VCaP (cell line): ENCODE data around the gene CHMP2B.

Source experiments
- H3K27ac ChIP-seq: fragments of 450-650 bp; 2 replicates; pipeline ENCODE4 v1.5.1; 2017
- CTCF ChIP-seq: fragments of 450-650 bp; conservative IDR thresholded peaks from 2 replicates; pipeline ENCODE4 v1.5.1; 2017; ENCODE audit warnings: mild to moderate bottlenecking, moderate library complexity

CHMP2B gene

GRCh38 chr3:87196879-87197278 lies 30.2 kb upstream of the CHMP2B start:
- no peak for TF ChIP-seq CTCF
- H3K27ac ChIP-seq: no peak overlapping the region

- no peak overlapping the region for H3K27ac ChIP-seq
These were observed 29.6 kb upstream of the CHMP2B start for GRCh38 chr3:87197531-87197930.

GRCh38 chr3:87198774-87199173 lies 28.3 kb upstream of the CHMP2B start:
- no peak for TF ChIP-seq CTCF

More at GRCh38 chr3:87197531-87197930, 29.6 kb upstream of the CHMP2B start:
- no peak for TF ChIP-seq CTCF

GRCh38 chr3:87199628-87200027 lies 27.5 kb upstream of the CHMP2B start:
- no peak overlapping the region for H3K27ac ChIP-seq
- no peak for TF ChIP-seq CTCF

More at GRCh38 chr3:87198774-87199173, 28.3 kb upstream of the CHMP2B start:
- H3K27ac ChIP-seq: no peak overlapping the region

GRCh38 chr3:87200060-87200647 lies 27.0 kb upstream of the CHMP2B start:
- no peak for TF ChIP-seq CTCF
- H3K27ac ChIP-seq: no peak overlapping the region

GRCh38 chr3:87201727-87202126 lies 25.4 kb upstream of the CHMP2B start:
- TF ChIP-seq CTCF: no peak

GRCh38 chr3:87203809-87204208 lies 23.3 kb upstream of the CHMP2B start:
- no peak for TF ChIP-seq CTCF
- no peak overlapping the region for H3K27ac ChIP-seq

More at GRCh38 chr3:87201727-87202126, 25.4 kb upstream of the CHMP2B start:
- H3K27ac ChIP-seq: no peak overlapping the region
